T-helper 2 cell treated with Interferon-gamma antibody and Interleukin-4, amounts not matched to agents 5 μg/mL and 100 μg/mL, for 36 hours (primary cell): ENCODE data around the gene MCIDAS.
A peak's percentile ranks its signal among the peaks of the same experiment; 100 is the strongest.

ENCODE experiments used
- DNase-seq: peaks from one replicate; pipeline ENCODE4 v3.0.0; 2021; ENCODE audit warnings: low spot score
- H3K27ac Mint-ChIP-seq: one replicate; pipeline ENCODE4 v1.8.0; 2021; ENCODE audit warnings: mild to moderate bottlenecking, mixed read lengths
- H3K27me3 Mint-ChIP-seq: one replicate; pipeline ENCODE4 v1.8.0; 2021; ENCODE audit warnings: low read depth, mixed read lengths
- H3K36me3 Mint-ChIP-seq: one replicate; pipeline ENCODE4 v1.8.0; 2021; ENCODE audit warnings: low read depth, mixed read lengths
- H3K4me1 Mint-ChIP-seq: one replicate; pipeline ENCODE4 v1.8.0; 2021; ENCODE audit warnings: low read depth, mixed read lengths
- H3K4me3 Mint-ChIP-seq: one replicate; pipeline ENCODE4 v1.8.0; 2022; ENCODE audit warnings: mild to moderate bottlenecking, moderate library complexity, mixed read lengths
- H3K9me3 Mint-ChIP-seq: one replicate; pipeline ENCODE4 v1.8.0; 2021; ENCODE audit warnings: mixed read lengths

Gene MCIDAS

DNA sequence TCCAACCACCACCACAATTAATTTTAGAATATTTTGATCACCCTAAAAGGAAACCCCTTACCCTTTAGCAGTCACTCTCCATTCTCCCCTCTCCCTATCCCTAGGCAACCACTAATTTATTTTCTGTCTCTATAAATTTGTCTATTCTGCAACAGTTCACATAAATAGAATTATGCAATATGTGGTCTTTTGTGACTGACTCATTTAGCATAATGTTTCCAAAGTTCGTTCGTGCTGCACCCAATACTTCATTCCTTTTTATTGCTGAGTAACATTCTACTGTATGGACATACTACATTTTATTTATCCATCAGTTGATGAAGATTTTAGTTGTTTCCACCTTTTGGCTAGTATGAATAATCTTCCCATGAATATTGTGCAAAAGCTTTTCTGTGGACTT is 36.0 kb downstream of the MCIDAS start:
- H3K4me3 Mint-ChIP-seq = no peak overlapping the region
- H3K27me3 Mint-ChIP-seq = peaks cover 68% of the 10 kb centered on the region

DNA sequence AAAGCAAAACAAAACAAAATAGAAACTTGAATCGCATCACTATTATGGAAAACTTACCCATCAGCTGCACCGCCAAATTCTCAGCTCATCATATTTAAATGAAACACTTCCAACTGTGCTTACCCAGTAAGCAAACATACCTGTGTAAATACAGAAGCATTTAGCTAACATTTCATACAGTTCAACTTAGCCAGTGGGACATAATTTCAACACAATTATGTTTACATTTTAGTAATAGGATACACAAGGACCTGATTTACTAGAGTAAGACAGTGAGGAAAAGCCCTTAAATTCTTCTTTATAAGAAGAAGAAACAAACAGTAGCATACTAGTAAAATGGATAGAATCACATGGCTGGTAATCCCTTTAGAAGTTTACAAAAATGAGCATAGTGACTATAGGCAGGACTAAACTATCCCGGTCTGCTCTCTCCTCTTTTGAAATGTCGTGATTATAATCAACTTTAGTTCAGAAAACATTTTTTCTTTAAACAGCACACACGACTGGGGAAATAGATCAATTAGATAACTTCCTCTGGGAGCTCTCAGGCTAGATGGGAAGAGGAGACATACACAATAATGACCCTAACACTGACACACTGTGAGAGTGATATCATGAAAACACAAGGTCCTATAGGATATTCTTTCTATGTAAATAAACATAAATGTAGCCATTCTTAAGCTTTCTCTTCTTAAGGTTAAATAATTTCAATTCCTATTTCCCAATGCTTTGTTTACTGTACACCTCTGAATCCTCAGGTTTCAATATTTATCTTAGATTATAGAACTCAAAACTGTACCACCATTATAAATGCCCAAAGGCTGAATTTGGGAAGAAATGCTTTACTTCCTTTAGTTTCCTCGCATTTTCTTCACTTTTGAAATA is 38.2 kb downstream of the MCIDAS start:
- DNase-seq = no peak
- Mint-ChIP-seq H3K4me1 (no peaks in the 10 kb centered on the region), H3K27ac (no peak overlapping the region), H3K36me3 (no peaks in the 10 kb centered on the region), H3K9me3 (no peaks in the 10 kb centered on the region), H3K4me3 (no peak overlapping the region), H3K27me3 (peaks cover 67% of the 10 kb centered on the region)

More for the DNA sequence above, 36.0 kb downstream of the MCIDAS start:
- no peak for DNase-seq
- no peaks in the 10 kb centered on the region for H3K36me3 Mint-ChIP-seq
- H3K4me1 Mint-ChIP-seq = no peaks in the 10 kb centered on the region
- no peaks in the 10 kb centered on the region for H3K9me3 Mint-ChIP-seq
- no peak overlapping the region for H3K27ac Mint-ChIP-seq

DNA sequence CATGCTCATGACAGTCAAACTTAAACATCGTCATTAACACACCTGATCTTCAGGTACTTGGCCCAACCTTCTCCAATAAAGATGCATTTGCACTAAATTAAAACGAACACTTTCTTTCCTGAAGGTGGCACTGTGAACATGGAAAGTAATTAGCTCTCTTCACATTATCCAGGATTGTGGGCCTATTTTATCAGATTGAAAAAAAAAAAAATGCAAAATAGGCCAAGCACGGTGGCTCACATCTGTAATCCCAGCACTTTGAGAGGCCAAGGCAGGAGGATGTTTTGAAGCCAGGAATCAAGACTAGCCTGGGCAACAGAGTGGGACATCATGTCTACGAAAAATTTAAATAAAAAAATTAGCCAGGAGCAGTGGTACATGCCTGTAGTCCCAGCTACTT is 39.7 kb downstream of the MCIDAS start:
- Mint-ChIP-seq H3K27ac (no peak overlapping the region), H3K9me3 (no peaks in the 10 kb centered on the region), H3K36me3 (no peaks in the 10 kb centered on the region), H3K4me3 (no peak overlapping the region), H3K4me1 (no peaks in the 10 kb centered on the region), H3K27me3 (peaks cover 65% of the 10 kb centered on the region)
- DNase-seq = no peak

DNA sequence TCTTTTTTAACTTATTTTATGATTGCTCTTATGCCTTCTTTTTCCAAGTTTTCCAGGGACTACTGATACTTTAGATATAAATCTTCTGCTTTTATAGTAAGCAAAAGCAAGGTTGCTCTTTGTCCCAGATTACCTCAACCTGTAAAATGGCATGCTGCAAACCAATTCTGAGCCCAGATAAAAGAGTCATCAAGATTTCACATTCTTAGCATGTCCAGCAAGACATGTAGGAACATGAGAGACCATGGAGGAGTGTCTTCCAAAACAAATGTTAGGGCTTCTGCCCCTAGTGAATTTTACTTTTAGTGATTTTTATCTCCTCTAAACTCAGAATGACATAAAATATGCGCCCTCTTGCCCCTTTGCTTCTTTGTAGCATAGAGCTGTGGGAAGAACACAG is 47.1 kb downstream of the MCIDAS start:
- H3K36me3 Mint-ChIP-seq = no peaks in the 10 kb centered on the region
- no peak overlapping the region for H3K27ac Mint-ChIP-seq
- peaks cover 83% of the 10 kb centered on the region for H3K27me3 Mint-ChIP-seq
- no peak for DNase-seq
- H3K9me3 Mint-ChIP-seq = no peaks in the 10 kb centered on the region
- H3K4me3 Mint-ChIP-seq = no peak overlapping the region
- H3K4me1 Mint-ChIP-seq = peaks cover 18% of the 10 kb centered on the region

DNA sequence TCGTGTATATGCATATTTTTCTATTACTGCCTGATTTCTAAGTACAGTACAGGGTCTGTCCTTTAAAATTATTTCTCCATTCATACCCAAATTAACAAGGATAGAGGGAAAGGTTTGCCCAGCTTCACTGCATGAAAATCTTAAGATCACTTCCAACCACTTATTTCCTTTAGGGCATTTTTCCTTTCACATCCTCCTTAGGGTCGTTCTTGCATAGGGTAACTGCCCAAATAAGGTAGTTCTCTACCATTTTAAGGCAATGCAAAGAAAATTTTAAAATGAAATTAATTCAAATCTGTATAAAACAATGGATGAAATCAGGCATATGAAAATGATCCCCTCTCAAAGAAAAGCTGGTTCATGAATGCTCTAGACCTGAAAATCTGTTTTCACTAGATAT is 50.0 kb downstream of the MCIDAS start:
- H3K9me3 Mint-ChIP-seq = no peaks in the 10 kb centered on the region
- H3K27ac Mint-ChIP-seq = no peak overlapping the region
- peaks cover 31% of the 10 kb centered on the region for H3K4me1 Mint-ChIP-seq
- H3K4me3 Mint-ChIP-seq = peak overlapping the region; percentile 80
- H3K27me3 Mint-ChIP-seq = peaks cover 86% of the 10 kb centered on the region
- no peaks in the 10 kb centered on the region for H3K36me3 Mint-ChIP-seq
- no peak for DNase-seq

DNA sequence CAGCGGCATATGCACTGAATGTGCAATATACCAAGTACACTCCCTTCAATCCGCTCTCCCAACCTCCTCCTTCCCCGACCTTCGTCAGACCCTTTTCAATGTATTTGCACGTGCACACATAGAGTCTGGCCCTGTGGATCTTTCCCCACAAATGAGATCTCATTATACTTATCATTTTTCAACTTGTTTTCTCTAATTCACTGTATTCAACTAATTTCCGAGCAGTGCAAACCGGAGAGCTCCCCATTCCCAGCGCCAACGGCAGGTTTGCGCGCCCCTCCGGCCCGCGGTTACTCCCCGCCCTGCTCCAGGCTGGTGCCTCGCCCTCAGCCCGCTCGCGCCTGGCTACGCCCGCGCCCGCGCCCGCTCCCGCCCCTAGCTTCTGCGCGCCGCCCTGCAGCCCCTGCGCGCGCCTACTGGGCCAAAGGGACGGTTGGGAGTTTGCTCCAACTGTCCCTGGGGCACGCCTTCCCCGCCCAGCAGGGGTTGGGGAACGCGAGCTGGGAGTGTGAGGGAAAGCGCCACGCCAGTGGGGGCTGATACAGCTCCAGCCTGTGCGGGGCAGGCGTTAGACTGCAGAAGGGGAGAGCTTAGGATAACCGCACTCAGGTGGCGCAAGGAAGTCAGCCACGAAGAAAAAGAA is 50.8 kb downstream of the MCIDAS start:
- Mint-ChIP-seq H3K27ac (no peak overlapping the region), H3K4me1 (peaks cover 31% of the 10 kb centered on the region), H3K9me3 (no peaks in the 10 kb centered on the region), H3K36me3 (no peaks in the 10 kb centered on the region), H3K4me3 (peak overlapping the region; percentile 80), H3K27me3 (peaks cover 83% of the 10 kb centered on the region)
- peak; percentile 47 for DNase-seq

DNA sequence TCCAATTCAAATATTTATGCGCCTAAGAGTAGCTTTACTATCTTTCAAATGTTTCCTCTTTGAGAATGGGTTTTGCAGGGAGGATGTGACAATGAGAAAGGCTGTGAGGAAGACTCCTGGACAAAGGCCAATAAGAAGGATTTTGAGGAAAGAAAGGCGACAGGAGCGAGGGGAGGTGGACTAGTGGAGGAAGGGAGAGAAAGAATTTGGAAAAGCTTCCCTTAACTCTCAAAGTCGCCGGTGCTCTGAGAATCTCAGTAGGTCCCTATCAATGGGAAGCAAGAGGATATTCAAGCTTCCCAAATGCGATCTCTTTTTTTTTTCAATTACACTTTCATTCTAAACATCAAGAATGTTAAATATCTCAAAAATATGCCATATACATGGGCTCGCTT is 51.3 kb downstream of the MCIDAS start:
- Mint-ChIP-seq H3K4me1 (peaks cover 31% of the 10 kb centered on the region), H3K4me3 (peak overlapping the region; percentile 80), H3K36me3 (no peaks in the 10 kb centered on the region), H3K9me3 (no peaks in the 10 kb centered on the region), H3K27me3 (peaks cover 81% of the 10 kb centered on the region), H3K27ac (no peak overlapping the region)
- no peak for DNase-seq

DNA sequence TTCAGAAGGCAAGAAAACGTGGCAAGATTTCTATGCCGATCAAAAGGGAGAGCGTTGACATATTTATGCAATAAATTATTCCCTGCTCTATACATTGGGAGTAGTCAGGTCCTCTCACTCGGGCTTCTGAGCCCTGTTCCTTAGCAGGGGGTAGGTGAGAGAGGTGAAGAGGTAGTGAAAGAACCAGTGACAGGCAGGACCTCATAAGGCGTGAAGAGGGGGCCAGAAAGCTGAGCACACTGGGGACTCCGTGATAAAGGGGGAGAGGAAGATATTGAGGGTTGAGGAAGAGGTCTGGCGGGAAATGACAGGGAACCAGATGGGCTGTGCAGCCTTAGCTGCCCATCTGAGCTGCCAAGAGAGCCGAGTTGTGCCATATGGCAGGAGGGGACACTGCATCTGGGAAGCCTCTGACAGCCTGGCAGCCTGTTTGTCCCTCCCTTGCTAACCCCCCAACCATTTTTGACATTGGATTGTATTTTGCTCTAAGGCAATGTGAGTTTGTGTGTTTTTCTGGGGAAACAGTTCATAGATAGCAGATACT is 53.4 kb downstream of the MCIDAS start:
- H3K4me3 Mint-ChIP-seq = peak overlapping the region; percentile 77
- DNase-seq = no peak
- no peaks in the 10 kb centered on the region for H3K9me3 Mint-ChIP-seq
- H3K27ac Mint-ChIP-seq = no peak overlapping the region
- H3K27me3 Mint-ChIP-seq = peaks cover 74% of the 10 kb centered on the region
- no peaks in the 10 kb centered on the region for H3K36me3 Mint-ChIP-seq
- peaks cover 31% of the 10 kb centered on the region for H3K4me1 Mint-ChIP-seq

DNA sequence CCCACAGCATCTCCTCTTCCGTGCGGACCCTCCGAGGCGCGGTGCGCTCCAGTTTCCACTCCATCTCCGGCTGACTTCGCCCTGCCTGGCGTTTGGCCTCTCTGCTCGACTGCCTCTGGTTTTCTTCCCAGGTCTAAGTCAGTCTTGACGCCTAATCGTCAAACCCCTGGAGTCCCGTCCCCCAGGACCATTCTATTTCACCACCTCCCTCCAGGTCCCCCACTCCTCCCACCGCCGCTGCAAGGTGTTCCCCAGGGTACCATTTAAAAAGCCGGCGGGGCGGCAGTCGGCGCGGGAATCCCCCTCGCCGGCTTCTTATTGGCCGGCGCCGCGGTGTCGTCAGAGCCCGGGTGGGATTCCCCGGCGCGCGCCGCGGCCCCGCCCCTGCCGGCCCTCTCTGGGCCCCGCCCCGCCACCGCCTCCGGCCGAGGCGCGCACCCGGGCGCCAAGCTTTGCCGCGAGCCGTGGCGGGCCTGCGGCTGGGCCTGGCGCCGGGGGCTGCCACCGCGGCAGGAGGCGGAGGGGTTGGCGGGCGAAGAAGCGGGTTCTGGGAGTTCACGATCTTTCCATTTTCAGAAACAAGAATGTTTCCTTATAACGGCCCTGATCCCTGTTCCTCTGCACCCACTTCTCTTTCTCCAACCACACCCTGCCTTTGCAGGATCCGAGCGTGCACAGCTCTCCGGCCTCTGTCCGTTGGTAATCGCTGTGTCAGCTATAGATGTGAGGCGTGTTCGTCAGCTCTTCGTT is 54.0 kb downstream of the MCIDAS start, which contains the start of gene CDC20B:
CDC20B (minus strand) TSS at position 241 of the 750 bp plus-strand sequence; CDS start at position 64, 177 bp downstream.
- peak within 1 kb of the TSS; percentile 67 for H3K27ac Mint-ChIP-seq
- H3K9me3 Mint-ChIP-seq = no peaks in the 10 kb centered on the region
- DNase-seq = peak; percentile 83
- H3K4me3 Mint-ChIP-seq = peak within 1 kb of the TSS; percentile 85
- H3K36me3 Mint-ChIP-seq = no peaks in the 10 kb centered on the region
- peaks cover 74% of the 10 kb centered on the region for H3K27me3 Mint-ChIP-seq
- H3K4me1 Mint-ChIP-seq = peaks cover 31% of the 10 kb centered on the region

DNA sequence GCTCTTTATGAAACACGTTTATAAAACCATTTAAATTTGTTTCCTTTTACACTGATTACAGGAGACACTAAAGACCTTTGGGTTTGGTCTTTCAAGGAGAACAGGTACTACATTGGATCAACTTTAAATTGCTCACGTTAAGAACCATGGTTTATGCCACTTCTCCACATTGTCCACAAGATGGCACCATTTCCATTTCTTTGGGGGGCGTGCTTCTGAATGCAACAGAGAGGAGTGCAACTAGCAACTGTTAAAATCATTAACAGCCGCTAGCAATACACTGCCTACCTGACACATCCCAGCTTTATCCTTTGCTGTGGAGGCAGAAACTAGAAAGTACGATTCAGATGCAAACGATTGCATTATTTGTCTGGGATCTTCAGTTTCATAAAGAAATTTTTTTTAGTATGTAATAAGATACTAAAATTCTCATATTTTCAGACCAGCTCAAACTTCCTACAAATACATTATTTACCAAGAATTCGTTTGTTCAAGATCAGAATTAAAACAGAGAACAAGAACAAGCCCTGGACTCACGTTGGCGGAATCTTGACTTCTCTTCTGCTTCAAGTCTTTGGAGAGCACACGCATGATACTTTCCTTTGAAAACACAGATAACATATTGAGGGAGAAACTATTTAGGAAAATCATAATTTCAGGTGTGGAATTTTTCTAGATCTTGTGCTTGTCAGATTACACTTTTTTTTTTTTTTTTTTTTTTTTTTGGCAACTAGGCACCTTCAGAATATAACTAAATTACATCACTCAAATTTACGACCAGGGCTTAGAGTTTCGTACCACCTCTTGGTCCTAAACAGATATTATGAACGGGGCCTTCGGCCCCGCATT is 54.8 kb downstream of the MCIDAS start:
- H3K4me1 Mint-ChIP-seq = peaks cover 29% of the 10 kb centered on the region
- no peaks in the 10 kb centered on the region for H3K9me3 Mint-ChIP-seq
- H3K27me3 Mint-ChIP-seq = peaks cover 76% of the 10 kb centered on the region
- no peak overlapping the region for H3K27ac Mint-ChIP-seq
- peak; percentile 65 for DNase-seq
- no peaks in the 10 kb centered on the region for H3K36me3 Mint-ChIP-seq
- H3K4me3 Mint-ChIP-seq = peak overlapping the region; percentile 85

DNA sequence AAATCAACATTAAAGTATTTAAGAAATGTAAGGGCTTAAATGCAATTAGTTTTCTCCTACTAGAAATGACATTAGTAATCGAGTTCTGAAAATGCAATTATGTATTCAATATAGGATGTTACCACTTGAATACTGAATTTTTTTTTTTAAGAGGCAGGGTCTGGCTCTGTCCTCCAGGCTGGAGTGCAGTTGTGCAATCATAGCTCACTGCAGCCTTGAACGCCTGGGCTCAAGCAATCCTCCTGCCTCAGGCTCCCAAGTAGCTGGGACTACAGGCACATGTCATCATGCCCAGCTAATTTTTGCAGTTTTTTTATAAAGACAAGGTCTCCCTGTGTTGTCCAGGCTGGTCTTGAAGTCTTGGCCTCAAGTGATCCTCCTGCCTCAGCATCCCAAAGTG is 55.6 kb downstream of the MCIDAS start:
- Mint-ChIP-seq H3K4me3 (no peak overlapping the region), H3K4me1 (peaks cover 23% of the 10 kb centered on the region), H3K36me3 (no peaks in the 10 kb centered on the region), H3K27ac (no peak overlapping the region), H3K9me3 (no peaks in the 10 kb centered on the region), H3K27me3 (peaks cover 75% of the 10 kb centered on the region)
- no peak for DNase-seq
